NCI-H1694 treated with DMSO at 0.1 percent for 48 hours (cell line): ENCODE data around the gene SAMD4A.

Experiments used
- DNase-seq: peaks from one replicate; lab custom pipeline; 2025; lab: John Stamatoyannopoulos, UW

The SAMD4A gene

DNA sequence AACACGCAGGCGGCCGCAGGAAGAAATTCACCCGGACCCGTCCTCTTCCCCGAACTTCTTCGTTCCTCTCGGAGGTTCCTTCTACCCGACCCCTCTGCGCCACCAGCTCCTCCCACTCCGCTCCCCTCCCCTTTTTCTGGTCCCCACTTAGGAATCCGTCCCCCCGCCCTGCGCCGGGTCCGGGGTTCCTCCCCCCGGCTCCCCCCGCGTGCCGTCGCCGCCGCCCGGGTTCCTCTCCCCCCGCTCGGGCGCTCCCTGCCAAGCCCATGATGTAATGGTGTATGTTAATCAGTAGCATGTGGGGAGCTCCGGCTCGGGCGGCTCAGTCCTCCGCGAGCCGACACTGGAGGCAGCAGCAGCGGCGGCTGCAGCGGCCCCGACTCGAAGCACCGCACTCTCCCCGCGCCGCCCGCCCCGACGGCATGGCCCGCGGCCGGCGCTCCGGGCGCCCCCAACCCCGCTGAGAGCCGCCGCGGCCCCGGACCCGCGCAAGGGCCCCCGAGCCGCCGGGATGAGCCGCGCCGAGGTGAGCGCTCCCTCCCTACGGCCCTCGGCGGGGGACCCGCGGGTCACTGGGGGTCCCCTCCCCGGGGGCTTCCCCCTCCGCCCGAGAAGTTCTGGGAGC lies 1.0 kb upstream of the SAMD4A start:
- DNase-seq, result peak; percentile 26

GRCh38 chr14:54567224-54567638 lies 303 bp downstream of the SAMD4A start:
- DNase-seq, result no peak

- no peak for DNase-seq
Observed at GRCh38 chr14:54567639-54568561, 972 bp downstream of the SAMD4A start.

DNA sequence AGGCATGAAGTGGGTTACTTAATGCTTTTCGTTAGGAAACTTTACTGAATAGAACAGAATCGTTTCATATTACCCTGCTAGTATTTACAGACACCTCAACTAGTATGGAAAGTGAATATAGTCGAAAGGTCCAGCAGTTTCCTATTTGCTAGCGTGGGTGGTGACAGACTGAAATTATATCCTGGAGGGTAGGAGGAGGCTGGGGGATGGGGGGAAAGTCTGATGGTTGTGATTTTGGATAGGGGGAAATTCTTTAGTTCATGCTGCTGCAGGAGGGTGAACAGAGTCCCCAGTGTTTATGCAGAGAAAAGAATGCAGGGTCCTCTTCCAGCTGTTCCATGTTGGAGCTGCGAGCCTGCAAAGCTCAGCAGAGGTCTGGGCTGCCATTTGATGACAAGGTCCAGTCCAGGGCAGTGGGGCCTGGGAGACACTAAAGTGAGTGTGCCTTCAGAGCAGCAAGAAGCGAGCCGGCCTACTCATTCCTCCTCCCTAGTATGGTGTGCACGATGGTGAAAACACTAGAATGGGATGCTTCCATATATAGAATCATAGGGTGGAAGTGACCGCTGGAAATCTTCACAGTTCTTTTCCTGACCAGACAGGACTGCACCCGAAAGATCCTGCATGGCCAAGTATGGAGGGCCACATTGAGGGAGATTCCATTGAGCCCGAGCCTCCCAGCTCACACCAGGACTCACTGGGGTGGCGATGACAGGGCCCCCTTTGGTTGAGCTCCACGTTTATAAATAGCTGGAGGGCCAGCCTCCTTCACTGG lies 2.1 kb downstream of the SAMD4A start:
- DNase-seq, result no peak

DNA sequence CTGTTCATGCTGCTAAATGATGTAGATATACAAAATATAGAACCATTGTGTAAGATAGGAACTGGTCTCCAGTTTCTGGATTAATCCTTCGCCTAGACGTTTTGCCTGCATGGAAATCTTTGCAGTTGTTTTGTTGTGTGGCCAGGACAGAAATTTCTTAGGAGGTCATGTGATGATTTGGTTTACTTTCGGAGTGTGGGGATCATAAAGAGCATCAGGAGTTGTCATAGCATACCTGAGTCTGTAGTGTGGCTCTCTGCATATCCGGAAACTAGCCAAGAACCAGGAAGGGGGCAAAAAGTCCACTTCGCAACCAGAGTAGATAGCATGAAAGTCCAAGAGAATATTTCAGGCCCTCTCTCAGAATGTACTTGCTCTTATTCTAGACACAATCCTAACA lies 3.1 kb downstream of the SAMD4A start:
- no peak for DNase-seq

- no peak for DNase-seq
Observed at GRCh38 chr14:54570631-54571415, 3.9 kb downstream of the SAMD4A start.

- no peak for DNase-seq
Observed at GRCh38 chr14:54572316-54572715, 5.4 kb downstream of the SAMD4A start.

- no peak for DNase-seq
Observed at GRCh38 chr14:54574528-54574927, 7.6 kb downstream of the SAMD4A start.

- no peak for DNase-seq
Observed at GRCh38 chr14:54577494-54577893, 10.6 kb downstream of the SAMD4A start.

GRCh38 chr14:54577977-54578376 lies 11.0 kb downstream of the SAMD4A start:
- no peak for DNase-seq

DNA sequence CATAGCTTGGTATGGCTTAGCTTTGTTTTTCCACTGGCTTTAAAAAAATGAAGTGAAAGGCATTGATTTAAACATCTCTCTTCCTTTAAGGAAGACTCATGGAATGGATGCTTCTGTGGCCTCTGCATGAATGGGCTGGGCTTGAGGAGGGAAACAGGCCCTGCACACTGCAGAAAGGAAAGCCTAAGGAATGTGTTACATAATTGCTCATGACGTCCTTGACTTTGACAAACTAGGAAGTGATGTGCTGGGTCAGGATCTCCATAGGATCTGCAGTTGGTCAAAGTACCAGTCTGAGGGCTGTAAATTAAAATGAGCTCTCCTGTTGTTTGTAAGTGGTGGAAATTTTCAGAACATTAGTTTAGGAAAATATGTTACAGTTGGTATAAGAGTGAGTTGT lies 12.7 kb downstream of the SAMD4A start:
- DNase-seq, result no peak

- no peak for DNase-seq
Observed at GRCh38 chr14:54580933-54581332, 14.0 kb downstream of the SAMD4A start.

- DNase-seq, result no peak
Observed at GRCh38 chr14:54582334-54582733, 15.4 kb downstream of the SAMD4A start.

GRCh38 chr14:54584097-54584496 lies 17.2 kb downstream of the SAMD4A start:
- no peak for DNase-seq

- DNase-seq, result no peak
Observed at GRCh38 chr14:54585214-54585613, 18.3 kb downstream of the SAMD4A start.

- DNase-seq, result no peak
Observed at GRCh38 chr14:54589076-54589475, 22.1 kb downstream of the SAMD4A start.

- no peak for DNase-seq
Observed at GRCh38 chr14:54589843-54590242, 22.9 kb downstream of the SAMD4A start.

GRCh38 chr14:54590481-54590880 lies 23.6 kb downstream of the SAMD4A start:
- no peak for DNase-seq

GRCh38 chr14:54591461-54591860 lies 24.5 kb downstream of the SAMD4A start:
- DNase-seq, result no peak

DNA sequence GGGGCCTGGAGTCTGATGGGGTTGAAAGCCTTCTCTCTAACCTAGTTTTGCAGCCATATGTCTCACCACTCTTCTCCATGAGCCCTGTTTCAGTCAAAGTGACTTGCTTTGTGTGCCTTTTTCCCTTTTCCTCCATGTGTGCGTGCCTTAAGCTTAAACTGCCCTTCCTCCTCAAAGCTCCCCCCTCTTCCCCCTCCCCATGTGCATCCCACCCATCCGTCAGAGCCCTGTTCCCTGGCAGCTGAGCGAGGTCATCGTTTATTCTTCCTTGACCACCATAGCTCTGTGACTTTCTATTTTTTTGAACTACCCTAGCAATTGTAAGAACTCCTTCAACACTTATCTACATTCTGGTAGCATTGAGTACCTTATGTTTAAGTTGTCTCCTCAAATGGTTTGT lies 24.9 kb downstream of the SAMD4A start:
- no peak for DNase-seq

DNA sequence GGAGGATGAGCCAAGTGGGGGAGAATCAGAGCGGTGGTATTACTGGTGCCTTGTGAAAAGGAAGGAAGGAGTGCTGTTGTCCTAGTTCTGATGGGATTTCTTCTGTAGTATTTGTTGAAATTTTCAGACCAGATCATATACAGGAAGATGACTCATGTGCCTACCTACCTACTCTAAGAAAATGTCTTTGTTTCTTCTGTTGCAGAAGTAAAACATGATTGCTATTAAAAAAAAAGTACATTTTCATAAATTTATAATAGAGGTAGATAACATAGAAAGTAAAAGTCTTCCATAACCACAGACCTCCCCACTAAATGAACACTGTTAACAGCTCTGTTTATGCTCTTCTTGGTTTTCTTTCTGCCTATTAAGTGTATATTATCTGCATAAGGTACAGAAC lies 26.9 kb downstream of the SAMD4A start:
- DNase-seq, result no peak

DNA sequence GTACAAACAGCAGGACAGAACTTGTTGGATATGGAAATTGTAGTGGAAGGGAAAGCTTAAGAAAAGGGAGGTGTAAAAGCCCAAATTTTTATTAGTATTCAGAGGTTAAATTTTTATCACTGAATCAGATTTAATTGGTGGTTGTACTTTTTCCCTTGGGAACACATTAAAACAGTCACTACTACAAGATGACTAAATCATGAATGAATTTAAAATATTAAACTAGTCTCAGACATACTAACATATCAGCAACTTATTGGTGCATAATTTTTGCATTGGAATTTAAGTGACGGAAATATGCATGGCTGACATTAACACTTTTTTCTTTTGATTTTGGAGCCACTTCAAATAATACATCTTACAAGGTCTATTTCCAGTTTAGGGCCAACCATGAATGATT lies 27.6 kb downstream of the SAMD4A start:
- DNase-seq, result no peak
